ENCODE results near the gene KRT32. TPM values are rescaled to one million over a fixed set of nuclear protein-coding genes. Genes with fewer than 3 reads are reported as not detected.

Gene KRT32
- total RNA-seq, 1 experiment from 2014 or later: not detected

GRCh38 chr17:41456204-41456603 is 11.0 kb downstream of the KRT32 start:
- no peak for DNase-seq (ENCODE audit: low spot score)
- TF ChIP-seq CTCF (conservative IDR thresholded peaks at IDR 0.05; ENCODE audit: low read depth, low read length) (no peak), EZH2 (IDR thresholded peaks at IDR 0.05; ENCODE audit: borderline replicate concordance, low read depth, low read length, poor library complexity, severe bottlenecking) (no peak)
- intact Hi-C loops (cut with micrococcal nuclease; ENCODE audit: unreplicated experiment): no loop called here
- Histone ChIP-seq H3K36me3 (ENCODE audit: insufficient read depth, low read length, poor library complexity, severe bottlenecking) (no peaks in the 10 kb centered on the region), H3K27me3 (replicated peaks; ENCODE audit: insufficient read depth, low read depth, low read length, poor library complexity) (no peaks in the 10 kb centered on the region), H3K4me1 (ENCODE audit: insufficient read depth, low read length, poor library complexity, severe bottlenecking) (no peaks in the 10 kb centered on the region), H3K27ac (ENCODE audit: low read depth, low read length, poor library complexity, severe bottlenecking) (no peak overlapping the region), H3K9me3 (ENCODE audit: low read depth, low read length, poor library complexity, severe bottlenecking) (no peaks in the 10 kb centered on the region), H3K4me3 (ENCODE audit: low read depth, low read length, poor library complexity, severe bottlenecking) (no peak overlapping the region)
- no TSS peak for BruUV-seq (replicated peaks)
- POLR2A ChIA-PET (ENCODE audit: low non-redundant PET): no interaction called here
- CTCF ChIA-PET: no interaction called here

DNA sequence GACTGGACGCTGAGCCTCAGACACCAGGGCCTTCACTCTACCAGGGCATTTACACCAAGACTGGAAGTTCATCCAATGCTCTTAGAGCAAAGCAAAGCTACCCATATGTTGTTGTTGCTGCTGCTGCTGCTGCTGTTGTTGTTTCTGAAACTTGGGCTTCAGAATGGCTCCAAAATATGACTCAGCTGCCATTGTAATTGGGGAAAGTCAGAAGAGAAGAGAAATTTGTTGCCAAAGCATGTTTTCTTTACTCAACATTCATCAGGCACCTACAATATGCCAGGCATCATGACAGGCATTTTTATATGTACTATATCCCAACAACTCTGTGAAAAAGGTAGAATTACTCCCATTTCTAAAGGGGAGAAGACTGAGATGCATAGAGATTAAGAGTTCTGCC is 11.9 kb downstream of the KRT32 start:
- H3K4me1 ChIP-seq (ENCODE audit: insufficient read depth, low read length, poor library complexity, severe bottlenecking): no peaks in the 10 kb centered on the region
- intact Hi-C loops (cut with micrococcal nuclease; ENCODE audit: unreplicated experiment): no loop called here
- H3K9me3 ChIP-seq (ENCODE audit: low read depth, low read length, poor library complexity, severe bottlenecking): no peaks in the 10 kb centered on the region
- no peak for DNase-seq (ENCODE audit: low spot score)
- no peaks in the 10 kb centered on the region for H3K36me3 ChIP-seq (ENCODE audit: insufficient read depth, low read length, poor library complexity, severe bottlenecking)
- no peaks in the 10 kb centered on the region for H3K27me3 ChIP-seq (replicated peaks; ENCODE audit: insufficient read depth, low read depth, low read length, poor library complexity)
- BruUV-seq (replicated peaks): no TSS peak
- ChIA-PET POLR2A (ENCODE audit: low non-redundant PET) (no interaction called here), CTCF (no interaction called here)
- H3K27ac ChIP-seq (ENCODE audit: low read depth, low read length, poor library complexity, severe bottlenecking): no peak overlapping the region
- no peak overlapping the region for H3K4me3 ChIP-seq (ENCODE audit: low read depth, low read length, poor library complexity, severe bottlenecking)
- TF ChIP-seq CTCF (conservative IDR thresholded peaks at IDR 0.05; ENCODE audit: low read depth, low read length) (no peak), EZH2 (IDR thresholded peaks at IDR 0.05; ENCODE audit: borderline replicate concordance, low read depth, low read length, poor library complexity, severe bottlenecking) (no peak)

DNA sequence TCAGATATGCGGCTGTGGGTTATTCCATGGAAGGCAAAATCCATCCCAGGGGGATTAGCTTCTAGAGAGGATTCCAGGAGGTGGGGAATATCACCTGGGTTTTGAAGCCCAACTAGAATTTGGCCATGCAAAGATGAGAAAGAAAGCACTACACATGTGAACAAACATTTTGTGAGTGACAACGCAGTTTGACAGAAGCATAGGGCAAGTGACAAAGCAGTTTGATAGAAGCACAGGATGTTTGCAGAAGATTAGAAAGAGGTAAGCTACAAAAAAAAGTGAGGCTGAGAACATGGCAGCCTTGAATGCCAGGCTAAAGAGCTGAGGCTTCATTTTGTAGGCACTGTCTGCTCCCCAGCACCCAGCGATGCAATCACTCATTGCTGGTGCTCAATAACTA is 14.1 kb downstream of the KRT32 start:
- Histone ChIP-seq H3K9me3 (ENCODE audit: low read depth, low read length, poor library complexity, severe bottlenecking) (no peaks in the 10 kb centered on the region), H3K36me3 (ENCODE audit: insufficient read depth, low read length, poor library complexity, severe bottlenecking) (no peaks in the 10 kb centered on the region), H3K27ac (ENCODE audit: low read depth, low read length, poor library complexity, severe bottlenecking) (no peak overlapping the region), H3K27me3 (replicated peaks; ENCODE audit: insufficient read depth, low read depth, low read length, poor library complexity) (no peaks in the 10 kb centered on the region), H3K4me3 (ENCODE audit: low read depth, low read length, poor library complexity, severe bottlenecking) (no peak overlapping the region), H3K4me1 (ENCODE audit: insufficient read depth, low read length, poor library complexity, severe bottlenecking) (no peaks in the 10 kb centered on the region)
- ChIA-PET POLR2A (ENCODE audit: low non-redundant PET) (no interaction called here), CTCF (no interaction called here)
- no peak for DNase-seq (ENCODE audit: low spot score)
- BruUV-seq (replicated peaks): no TSS peak
- intact Hi-C loops (cut with micrococcal nuclease; ENCODE audit: unreplicated experiment): no loop called here
- no peak for TF ChIP-seq EZH2 (IDR thresholded peaks at IDR 0.05; ENCODE audit: borderline replicate concordance, low read depth, low read length, poor library complexity, severe bottlenecking)
- TF ChIP-seq CTCF (conservative IDR thresholded peaks at IDR 0.05; ENCODE audit: low read depth, low read length): no peak
